IPS-20b (cell line): ENCODE measurements around the gene TNXB.
"Not testable (repeated sequence)": the region's sequence is repeated elsewhere in the genome, so short reads cannot be mapped to it uniquely, and the experiment has no call there.

ENCODE experiments used
- H3K27ac ChIP-seq: one replicate; pipeline ENCODE4 v1.5.1; 2013; ENCODE audit warnings: low read length
- H3K27me3 ChIP-seq: 2 replicates; pipeline ENCODE4 v1.6.1; 2013; ENCODE audit warnings: mild to moderate bottlenecking, low read length, inconsistent platforms; ENCODE audit not compliant: insufficient read depth
- H3K36me3 ChIP-seq: 2 replicates; pipeline ENCODE4 v1.6.1; 2013; ENCODE audit warnings: low read depth, mild to moderate bottlenecking, inconsistent platforms, low read length, moderate library complexity; ENCODE audit not compliant: insufficient read depth
- H3K4me1 ChIP-seq: 2 replicates; pipeline ENCODE4 v1.6.1; 2013; ENCODE audit warnings: mild to moderate bottlenecking, control low read depth, inconsistent platforms, low read length, moderate library complexity; ENCODE audit not compliant: insufficient read depth
- H3K4me3 ChIP-seq: 2 replicates; pipeline ENCODE4 v1.5.1; 2013; ENCODE audit warnings: mild to moderate bottlenecking, low read length, inconsistent platforms
- H3K9ac ChIP-seq: 2 replicates; pipeline ENCODE4 v1.6.1; 2013; ENCODE audit warnings: low read depth, mild to moderate bottlenecking, inconsistent platforms, low read length, moderate library complexity
- H3K9me3 ChIP-seq: 2 replicates; pipeline ENCODE4 v1.6.1; 2013; ENCODE audit warnings: mild to moderate bottlenecking, low read depth, low read length, inconsistent platforms; ENCODE audit not compliant: insufficient read depth

TNXB gene

DNA sequence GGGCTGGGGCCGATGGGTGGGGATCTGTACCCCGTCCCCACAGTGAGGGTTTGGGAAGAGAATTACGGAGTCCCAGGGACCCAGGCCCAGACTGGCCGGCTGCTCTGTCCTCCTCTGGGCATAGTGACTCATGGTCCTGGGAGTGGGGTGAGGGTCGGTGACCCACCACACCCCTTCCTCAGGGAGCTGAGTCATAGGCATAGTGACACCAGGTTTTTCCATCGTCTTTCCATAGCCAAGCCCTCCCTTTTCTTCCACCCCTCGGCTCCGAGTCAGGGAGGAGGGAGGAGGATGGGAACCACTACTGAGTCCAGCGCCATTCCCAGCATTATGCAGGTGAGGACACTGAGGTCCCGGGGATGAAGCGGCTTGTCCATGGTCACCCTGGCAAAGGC is 62.1 kb downstream of the TNXB start:
- H3K4me3 ChIP-seq, result no peak overlapping the region
- H3K9me3 ChIP-seq, result no peaks in the 10 kb centered on the region
- H3K27me3 ChIP-seq, result no peaks in the 10 kb centered on the region; the same call in none of the 2 replicates
- H3K4me1 ChIP-seq, result no peaks in the 10 kb centered on the region; the same call in 1 of the 2 replicates
- H3K36me3 ChIP-seq, result no peaks in the 10 kb centered on the region
- H3K9ac ChIP-seq, result no peak overlapping the region
- no peak overlapping the region for H3K27ac ChIP-seq

- Histone ChIP-seq H3K4me1 (no peaks in the 10 kb centered on the region; the same call in 1 of the 2 replicates), H3K9ac (no peak overlapping the region), H3K27me3 (no peaks in the 10 kb centered on the region; the same call in none of the 2 replicates)
These were observed 62.6 kb downstream of the TNXB start for GRCh38 chr6:32046450-32047083.

DNA sequence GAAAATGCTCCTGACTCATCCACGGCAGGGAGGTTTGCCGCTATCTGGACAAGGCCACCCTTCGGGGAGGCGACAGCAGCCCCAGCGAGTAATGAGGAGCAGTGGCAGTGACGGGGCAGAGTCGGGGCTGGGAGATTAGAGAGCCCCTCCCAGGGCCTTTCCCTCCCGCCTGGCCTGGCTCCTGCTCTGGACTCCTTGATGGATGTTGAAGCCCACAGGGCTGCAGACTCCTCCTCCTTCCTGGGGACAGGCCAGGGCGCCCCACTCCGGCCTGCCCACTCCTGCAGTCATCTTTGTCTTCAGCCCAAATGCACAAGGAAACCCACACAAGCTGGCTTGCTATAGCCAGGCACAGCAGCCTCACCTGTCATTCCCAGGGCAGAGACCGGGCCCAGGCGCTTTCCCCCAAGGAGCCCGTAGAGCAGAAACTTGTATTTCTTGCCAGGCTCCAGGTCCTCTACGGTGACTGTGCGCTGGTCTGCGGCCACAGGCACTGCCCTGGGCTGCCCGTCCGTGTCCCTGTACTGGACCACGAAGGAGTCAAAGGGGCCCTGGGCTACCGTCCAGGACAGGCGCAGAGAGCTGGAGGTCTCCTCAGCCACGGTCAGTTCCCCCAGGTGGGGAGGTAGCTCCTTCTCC is 63.2 kb downstream of the TNXB start:
- H3K4me3 ChIP-seq, result no peak overlapping the region
- no peak overlapping the region for H3K27ac ChIP-seq
- H3K36me3 ChIP-seq, result no peaks in the 10 kb centered on the region
- no peak overlapping the region for H3K9ac ChIP-seq
- H3K4me1 ChIP-seq, result no peaks in the 10 kb centered on the region; the same call in 1 of the 2 replicates
- H3K27me3 ChIP-seq, result no peaks in the 10 kb centered on the region; the same call in none of the 2 replicates
- H3K9me3 ChIP-seq, result no peaks in the 10 kb centered on the region

More at GRCh38 chr6:32046450-32047083, 62.6 kb downstream of the TNXB start:
- no peak overlapping the region for H3K4me3 ChIP-seq
- no peak overlapping the region for H3K27ac ChIP-seq
- H3K9me3 ChIP-seq, result no peaks in the 10 kb centered on the region
- no peaks in the 10 kb centered on the region for H3K36me3 ChIP-seq

GRCh38 chr6:32044916-32045315 is 64.2 kb downstream of the TNXB start:
- H3K27ac ChIP-seq, H3K9me3 ChIP-seq, H3K36me3 ChIP-seq, H3K27me3 ChIP-seq, H3K4me1 ChIP-seq, H3K4me3 ChIP-seq, H3K9ac ChIP-seq: not testable (repeated sequence)

- H3K4me1 ChIP-seq, H3K9me3 ChIP-seq, H3K27ac ChIP-seq, H3K27me3 ChIP-seq, H3K9ac ChIP-seq, H3K4me3 ChIP-seq, H3K36me3 ChIP-seq: not testable (repeated sequence)
These were observed 65.4 kb downstream of the TNXB start for GRCh38 chr6:32043589-32044380.

DNA sequence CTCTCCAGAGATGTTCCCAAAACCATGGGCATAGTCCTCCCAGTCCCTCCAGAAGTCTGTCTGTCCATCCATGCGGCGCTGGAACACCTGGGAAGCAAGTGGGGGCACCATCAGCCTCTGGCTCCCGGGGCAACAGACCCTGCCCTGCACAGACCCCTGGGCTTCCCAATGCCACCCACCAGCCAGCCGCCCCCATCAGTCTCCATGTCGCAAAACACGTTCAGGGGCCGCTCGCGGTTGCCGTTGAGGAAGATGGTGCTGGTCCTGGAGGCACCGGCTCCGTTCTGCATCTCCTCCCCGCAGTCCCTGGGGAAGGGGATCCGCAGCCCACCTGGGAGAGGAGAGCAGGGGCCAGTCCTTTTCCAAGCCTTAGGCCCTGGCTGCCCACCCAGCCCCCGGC is 66.9 kb downstream of the TNXB start:
- H3K27ac ChIP-seq, H3K27me3 ChIP-seq, H3K9ac ChIP-seq, H3K4me1 ChIP-seq, H3K36me3 ChIP-seq, H3K9me3 ChIP-seq, H3K4me3 ChIP-seq: not testable (repeated sequence)

DNA sequence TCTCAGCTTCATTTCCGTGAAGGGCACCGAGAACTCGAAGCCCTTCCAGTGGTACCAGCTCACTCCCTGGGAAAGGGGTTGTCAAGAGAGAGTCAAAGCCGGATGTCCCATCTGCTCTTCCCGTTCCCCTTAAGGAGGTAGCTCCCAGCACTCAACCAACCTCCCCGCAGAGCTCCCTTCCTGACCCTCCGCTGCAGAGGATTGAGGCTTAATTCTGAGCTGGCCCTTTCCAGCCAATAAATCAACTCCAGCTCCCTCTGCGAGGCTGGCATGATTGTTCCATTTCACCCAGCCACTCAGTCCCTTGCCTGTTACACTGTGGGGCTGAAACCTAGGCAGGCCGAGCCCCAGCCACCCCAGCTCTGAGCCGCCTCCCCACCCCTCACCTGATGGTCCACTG is 67.8 kb downstream of the TNXB start:
- not testable (repeated sequence) for H3K9ac ChIP-seq, H3K27me3 ChIP-seq, H3K4me1 ChIP-seq, H3K27ac ChIP-seq, H3K36me3 ChIP-seq, H3K4me3 ChIP-seq, H3K9me3 ChIP-seq

DNA sequence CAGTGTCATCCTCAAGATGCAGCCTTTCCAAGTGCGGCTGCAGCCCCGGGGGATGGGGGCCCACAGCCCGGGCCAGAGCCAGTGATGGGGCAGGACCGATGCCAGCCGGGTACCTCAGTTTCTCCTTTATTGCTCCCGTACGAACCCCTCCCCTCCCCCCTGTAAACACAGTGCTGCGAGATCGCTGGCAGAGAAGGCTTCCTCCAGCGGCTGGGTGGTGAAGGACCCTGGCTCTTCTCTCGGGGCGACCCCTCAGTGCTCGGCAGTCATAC is 68.2 kb downstream of the TNXB start:
- H3K4me3 ChIP-seq, H3K27me3 ChIP-seq, H3K27ac ChIP-seq, H3K36me3 ChIP-seq, H3K9ac ChIP-seq, H3K9me3 ChIP-seq, H3K4me1 ChIP-seq: not testable (repeated sequence)

GRCh38 chr6:32040299-32041049 is 68.7 kb downstream of the TNXB start:
- H3K36me3 ChIP-seq, H3K4me1 ChIP-seq, H3K4me3 ChIP-seq, H3K9ac ChIP-seq, H3K9me3 ChIP-seq, H3K27ac ChIP-seq, H3K27me3 ChIP-seq: not testable (repeated sequence)

- H3K4me3 ChIP-seq, H3K9me3 ChIP-seq, H3K9ac ChIP-seq, H3K4me1 ChIP-seq, H3K36me3 ChIP-seq, H3K27ac ChIP-seq, H3K27me3 ChIP-seq: not testable (repeated sequence)
These were observed 69.5 kb downstream of the TNXB start for GRCh38 chr6:32039321-32040274.

DNA sequence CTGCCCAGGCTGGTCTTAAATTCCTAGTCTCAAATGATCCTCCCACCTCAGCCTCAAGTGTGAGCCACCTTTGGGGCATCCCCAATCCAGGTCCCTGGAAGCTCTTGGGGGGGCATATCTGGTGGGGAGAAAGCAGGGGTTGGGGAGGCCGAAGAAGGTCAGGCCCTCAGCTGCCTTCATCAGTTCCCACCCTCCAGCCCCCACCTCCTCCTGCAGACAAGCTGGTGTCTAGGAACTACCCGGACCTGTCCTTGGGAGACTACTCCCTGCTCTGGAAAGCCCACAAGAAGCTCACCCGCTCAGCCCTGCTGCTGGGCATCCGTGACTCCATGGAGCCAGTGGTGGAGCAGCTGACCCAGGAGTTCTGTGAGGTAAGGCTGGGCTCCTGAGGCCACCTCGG is 70.3 kb downstream of the TNXB start:
- not testable (repeated sequence) for H3K27ac ChIP-seq, H3K4me3 ChIP-seq, H3K27me3 ChIP-seq, H3K9ac ChIP-seq, H3K36me3 ChIP-seq, H3K4me1 ChIP-seq, H3K9me3 ChIP-seq
